Liver (tissue), 9 donors: ENCODE measurements around the gene PXDN. TPM values are rescaled to one million over a fixed set of nuclear protein-coding genes. Genes with fewer than 3 reads are reported as not detected.

Experiments used
- DNase-seq: peaks from one replicate; pipeline ENCODE4 v3.0.0-alpha.2; 2017; ENCODE audit warnings: low spot score
- H3K27ac ChIP-seq, 2 donors: one replicate each; pipeline ENCODE4 v1.7.0; 2013; ENCODE audit warnings: inconsistent platforms in 2 of 2, low read length in 2 of 2, control low read depth in 1 of 2, low read depth in 1 of 2, mild to moderate bottlenecking in 1 of 2
- H3K27me3 ChIP-seq, 4 donors: one replicate each; pipeline versions ENCODE4 v1.6.1 to v1.7.0; 2013; ENCODE audit warnings: low read length in 3 of 4, inconsistent platforms in 1 of 4, mild to moderate bottlenecking in 1 of 4, moderate library complexity in 1 of 4; ENCODE audit not compliant: control insufficient read depth in 4 of 4, insufficient read depth in 4 of 4
- H3K36me3 ChIP-seq, 4 donors: one replicate each; pipeline versions ENCODE4 v1.6.1 to v1.7.0; 2013; ENCODE audit warnings: low read length in 3 of 4, mild to moderate bottlenecking in 3 of 4, low read depth in 1 of 4, moderate library complexity in 1 of 4; ENCODE audit not compliant: control insufficient read depth in 4 of 4, insufficient read depth in 3 of 4
- H3K4me1 ChIP-seq, 4 donors: one replicate each; pipeline versions ENCODE4 v1.6.1 to v1.7.0; 2013; ENCODE audit warnings: low read length in 3 of 4, mild to moderate bottlenecking in 3 of 4, moderate library complexity in 1 of 4; ENCODE audit not compliant: control insufficient read depth in 4 of 4, insufficient read depth in 4 of 4
- H3K4me3 ChIP-seq, 3 donors: one replicate each; pipeline versions ENCODE4 v1.6.1 to v1.7.0; 2013; ENCODE audit warnings: low read length in 3 of 3, control low read depth in 1 of 3, low read depth in 1 of 3, mild to moderate bottlenecking in 1 of 3
- H3K9ac ChIP-seq, 2 donors: one replicate each; pipeline ENCODE4 v1.7.0; 2013; ENCODE audit warnings: low read length in 2 of 2, mild to moderate bottlenecking in 2 of 2, moderate library complexity in 2 of 2, control low read depth in 1 of 2, low read depth in 1 of 2
- H3K9me3 ChIP-seq, 4 donors: one replicate each; pipeline versions ENCODE4 v1.6.1 to v1.7.0; 2013; ENCODE audit warnings: low read length in 3 of 4; ENCODE audit not compliant: control insufficient read depth in 4 of 4
- CTCF ChIP-seq: fragments of 150-350 bp; IDR thresholded peaks from 2 replicates; pipeline ENCODE4 v1.5.1; 2017; ENCODE audit warnings: improper control_type of control experiment, low read depth, low read length; ENCODE audit not compliant: missing input control
- EGR1 ChIP-seq, 2 donors: IDR thresholded peaks; 2 replicates each; pipeline ENCODE4 v1.6.1; 2016 to 2018; ENCODE audit warnings: antibody characterized with exemption in 2 of 2, low read depth in 2 of 2
- FOXA1 ChIP-seq: IDR thresholded peaks from 2 replicates; pipeline ENCODE4 v1.6.1; 2016; ENCODE audit warnings: antibody characterized with exemption
- FOXA2 ChIP-seq: IDR thresholded peaks from 2 replicates; pipeline ENCODE4 v1.6.1; 2016; ENCODE audit warnings: antibody characterized with exemption
- GABPA ChIP-seq, 2 donors: IDR thresholded peaks in 1 of 2; conservative IDR thresholded peaks in 1 of 2; 2 replicates each; pipeline ENCODE4 v1.6.1; 2016; ENCODE audit warnings: antibody characterized with exemption in 2 of 2, mild to moderate bottlenecking in 1 of 2, moderate library complexity in 1 of 2
- HNF4A ChIP-seq, 2 donors: conservative IDR thresholded peaks; 2 replicates each; pipeline ENCODE4 v1.6.1; 2016; ENCODE audit warnings: antibody characterized with exemption in 2 of 2, mild to moderate bottlenecking in 2 of 2
- HNF4G ChIP-seq: IDR thresholded peaks from 2 replicates; pipeline ENCODE4 v1.6.1; 2016; ENCODE audit warnings: antibody characterized with exemption
- JUND ChIP-seq, 2 donors: IDR thresholded peaks; 2 replicates each; pipeline ENCODE4 v1.6.1; 2016; ENCODE audit warnings: antibody characterized with exemption in 2 of 2
- RAD21 ChIP-seq, 2 donors: IDR thresholded peaks; 2 replicates each; pipeline ENCODE4 v1.6.1; 2016; ENCODE audit warnings: antibody characterized with exemption in 2 of 2, mild to moderate bottlenecking in 2 of 2
- RXRA ChIP-seq, 2 donors: IDR thresholded peaks; 2 replicates each; pipeline ENCODE4 v1.6.1; 2017 to 2018; ENCODE audit warnings: antibody characterized with exemption in 2 of 2, mild to moderate bottlenecking in 1 of 2
- TAF1 ChIP-seq: conservative IDR thresholded peaks from 2 replicates; pipeline ENCODE4 v1.6.1; 2016; ENCODE audit warnings: antibody characterized with exemption, mild to moderate bottlenecking
- WGBS: extraction: QIAGEN DNeasy Blood & Tissue Kit; methylation state at CpG from one replicate; pipeline ENCODE4 v1.1.7; 2013; 5-methylcytosine and 5-hydroxymethylcytosine counted together
- polyA plus RNA-seq, 2 donors: library from polyadenylated mRNA; stranded (reverse) in 1 of 2; unstranded in 1 of 2; fragments of 200-250 nt in 1 of 2; fragments of >200 nt in 1 of 2; fragmentation: Nextera tagmentation in 1 of 2; extraction: Ambion mirVana in 1 of 2; gene quantifications; one replicate each; pipeline versions ENCODE4 v1.2.1 to v1.2.3, GENCODE V29; 2013 to 2015
- total RNA-seq, 2 donors: library from RNA; depleted of rRNA; stranded (reverse); fragments of >200 nt; gene quantifications; one replicate each; pipeline ENCODE4 v1.2.3, GENCODE V29; 2014
- TF ChIP-seq, protein P1 (sequence below): IDR thresholded peaks from 2 replicates; pipeline ENCODE4 v1.6.1; 2016; ENCODE audit warnings: antibody characterized with exemption
- TF ChIP-seq, protein P2 (sequence below): IDR thresholded peaks from 2 replicates; pipeline ENCODE4 v1.6.1; 2016; ENCODE audit warnings: antibody characterized with exemption
- TF ChIP-seq, protein P3 (sequence below): IDR thresholded peaks from 2 replicates; pipeline ENCODE4 v1.6.1; 2016; ENCODE audit warnings: antibody characterized with exemption
- TF ChIP-seq, protein P4 (sequence below): IDR thresholded peaks from 2 replicates; pipeline ENCODE4 v1.6.1; 2016; ENCODE audit warnings: antibody characterized with exemption, mild to moderate bottlenecking
- donor health status: healthy.
- donor health status: healthy.
- donor health status: healthy.
- donor health status: healthy.
- donor health status: healthy.

PXDN gene
- total and polyA plus RNA-seq, 4 donors = 4.2 to 21.5 (median 16.9) TPM

- Histone ChIP-seq H3K4me1 (no peaks in the 10 kb centered on the region), H3K36me3 (no peaks in the 10 kb centered on the region), H3K9me3 (no peaks in the 10 kb centered on the region), H3K9ac (no peak overlapping the region), H3K4me3 (no peak overlapping the region), H3K27me3 (peaks cover 0 to 9% (median 2%) of the 10 kb centered on the region in 4 donors), H3K27ac (no peak overlapping the region)
- WGBS = 70% methylated on average over 10 of the region's 10 CpGs
- no peak for DNase-seq
- TF ChIP-seq HNF4A (conservative IDR thresholded peaks at IDR 0.05) = no peak
- TF ChIP-seq, protein P1, sequence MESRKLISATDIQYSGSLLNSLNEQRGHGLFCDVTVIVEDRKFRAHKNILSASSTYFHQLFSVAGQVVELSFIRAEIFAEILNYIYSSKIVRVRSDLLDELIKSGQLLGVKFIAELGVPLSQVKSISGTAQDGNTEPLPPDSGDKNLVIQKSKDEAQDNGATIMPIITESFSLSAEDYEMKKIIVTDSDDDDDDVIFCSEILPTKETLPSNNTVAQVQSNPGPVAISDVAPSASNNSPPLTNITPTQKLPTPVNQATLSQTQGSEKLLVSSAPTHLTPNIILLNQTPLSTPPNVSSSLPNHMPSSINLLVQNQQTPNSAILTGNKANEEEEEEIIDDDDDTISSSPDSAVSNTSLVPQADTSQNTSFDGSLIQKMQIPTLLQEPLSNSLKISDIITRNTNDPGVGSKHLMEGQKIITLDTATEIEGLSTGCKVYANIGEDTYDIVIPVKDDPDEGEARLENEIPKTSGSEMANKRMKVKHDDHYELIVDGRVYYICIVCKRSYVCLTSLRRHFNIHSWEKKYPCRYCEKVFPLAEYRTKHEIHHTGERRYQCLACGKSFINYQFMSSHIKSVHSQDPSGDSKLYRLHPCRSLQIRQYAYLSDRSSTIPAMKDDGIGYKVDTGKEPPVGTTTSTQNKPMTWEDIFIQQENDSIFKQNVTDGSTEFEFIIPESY = no peak
- TF ChIP-seq HNF4G = no peak
- no peak for TF ChIP-seq TAF1
- no peak for TF ChIP-seq FOXA1
- no peak for TF ChIP-seq JUND (IDR thresholded peaks at IDR 0.05)
- no peak for TF ChIP-seq GABPA (IDR thresholded peaks at IDR 0.05 in 1 of 2, conservative IDR thresholded peaks at IDR 0.05 in 1 of 2)
- no peak for TF ChIP-seq EGR1 (IDR thresholded peaks at IDR 0.05; ENCODE audit: low read depth in 2 of 2)
- TF ChIP-seq, protein P2, sequence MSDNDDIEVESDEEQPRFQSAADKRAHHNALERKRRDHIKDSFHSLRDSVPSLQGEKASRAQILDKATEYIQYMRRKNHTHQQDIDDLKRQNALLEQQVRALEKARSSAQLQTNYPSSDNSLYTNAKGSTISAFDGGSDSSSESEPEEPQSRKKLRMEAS = no peak
- no peak for TF ChIP-seq FOXA2
Observed at GRCh38 chr2:1787755-1788477, 43.6 kb upstream of the PXDN start.

GRCh38 chr2:1784986-1785617 lies 40.8 kb upstream of the PXDN start:
- peaks cover 0 to 13% (median under 1%) of the 10 kb centered on the region in 4 donors for H3K27me3 ChIP-seq
- H3K9me3 ChIP-seq = no peaks in the 10 kb centered on the region
- no peak overlapping the region for H3K27ac ChIP-seq
- DNase-seq = no peak
- WGBS = 89% methylated on average over 19 of the region's 19 CpGs
- H3K4me1 ChIP-seq = no peaks in the 10 kb centered on the region
- H3K4me3 ChIP-seq = no peak overlapping the region
- TF ChIP-seq FOXA1 (no peak), RXRA (IDR thresholded peaks at IDR 0.05) (no peak), EGR1 (IDR thresholded peaks at IDR 0.05; ENCODE audit: low read depth in 2 of 2) (no peak)
- TF ChIP-seq, protein P3, sequence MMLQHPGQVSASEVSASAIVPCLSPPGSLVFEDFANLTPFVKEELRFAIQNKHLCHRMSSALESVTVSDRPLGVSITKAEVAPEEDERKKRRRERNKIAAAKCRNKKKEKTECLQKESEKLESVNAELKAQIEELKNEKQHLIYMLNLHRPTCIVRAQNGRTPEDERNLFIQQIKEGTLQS = no peak
- no peaks in the 10 kb centered on the region for H3K36me3 ChIP-seq
- no peak overlapping the region for H3K9ac ChIP-seq

DNA sequence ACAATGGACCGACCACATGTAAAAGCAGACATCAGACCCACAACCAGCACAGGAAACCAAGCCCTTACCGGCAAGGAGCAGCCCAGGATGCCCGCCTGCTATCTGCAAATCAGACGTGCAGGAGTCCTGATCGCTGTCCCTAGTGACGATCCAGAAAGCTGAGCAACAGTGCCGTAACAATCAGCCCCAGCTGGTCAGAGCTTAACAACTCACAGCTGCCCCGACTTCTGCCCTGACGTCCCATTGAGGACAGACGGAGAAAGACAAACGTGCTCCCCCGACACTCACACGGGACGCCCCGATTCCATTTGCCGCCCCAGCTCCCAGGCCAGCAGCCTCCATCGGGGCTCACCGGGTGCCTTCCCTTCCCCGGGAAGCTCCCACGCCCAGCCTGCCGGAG lies 39.8 kb upstream of the PXDN start:
- no peak for DNase-seq
- Histone ChIP-seq H3K36me3 (no peaks in the 10 kb centered on the region), H3K4me1 (no peaks in the 10 kb centered on the region), H3K9ac (no peak overlapping the region), H3K27me3 (peaks cover 0 to 13% (median 0%) of the 10 kb centered on the region in 4 donors), H3K27ac (no peak overlapping the region), H3K4me3 (no peak overlapping the region), H3K9me3 (no peaks in the 10 kb centered on the region)
- WGBS = 54% methylated on average over 21 of the region's 21 CpGs
- TF ChIP-seq, protein P3 = no peak
- no peak for TF ChIP-seq RXRA (IDR thresholded peaks at IDR 0.05)
- no peak for TF ChIP-seq HNF4G
- TF ChIP-seq, protein P4, sequence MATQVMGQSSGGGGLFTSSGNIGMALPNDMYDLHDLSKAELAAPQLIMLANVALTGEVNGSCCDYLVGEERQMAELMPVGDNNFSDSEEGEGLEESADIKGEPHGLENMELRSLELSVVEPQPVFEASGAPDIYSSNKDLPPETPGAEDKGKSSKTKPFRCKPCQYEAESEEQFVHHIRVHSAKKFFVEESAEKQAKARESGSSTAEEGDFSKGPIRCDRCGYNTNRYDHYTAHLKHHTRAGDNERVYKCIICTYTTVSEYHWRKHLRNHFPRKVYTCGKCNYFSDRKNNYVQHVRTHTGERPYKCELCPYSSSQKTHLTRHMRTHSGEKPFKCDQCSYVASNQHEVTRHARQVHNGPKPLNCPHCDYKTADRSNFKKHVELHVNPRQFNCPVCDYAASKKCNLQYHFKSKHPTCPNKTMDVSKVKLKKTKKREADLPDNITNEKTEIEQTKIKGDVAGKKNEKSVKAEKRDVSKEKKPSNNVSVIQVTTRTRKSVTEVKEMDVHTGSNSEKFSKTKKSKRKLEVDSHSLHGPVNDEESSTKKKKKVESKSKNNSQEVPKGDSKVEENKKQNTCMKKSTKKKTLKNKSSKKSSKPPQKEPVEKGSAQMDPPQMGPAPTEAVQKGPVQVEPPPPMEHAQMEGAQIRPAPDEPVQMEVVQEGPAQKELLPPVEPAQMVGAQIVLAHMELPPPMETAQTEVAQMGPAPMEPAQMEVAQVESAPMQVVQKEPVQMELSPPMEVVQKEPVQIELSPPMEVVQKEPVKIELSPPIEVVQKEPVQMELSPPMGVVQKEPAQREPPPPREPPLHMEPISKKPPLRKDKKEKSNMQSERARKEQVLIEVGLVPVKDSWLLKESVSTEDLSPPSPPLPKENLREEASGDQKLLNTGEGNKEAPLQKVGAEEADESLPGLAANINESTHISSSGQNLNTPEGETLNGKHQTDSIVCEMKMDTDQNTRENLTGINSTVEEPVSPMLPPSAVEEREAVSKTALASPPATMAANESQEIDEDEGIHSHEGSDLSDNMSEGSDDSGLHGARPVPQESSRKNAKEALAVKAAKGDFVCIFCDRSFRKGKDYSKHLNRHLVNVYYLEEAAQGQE = no peak
- no peak for TF ChIP-seq JUND (IDR thresholded peaks at IDR 0.05)
- TF ChIP-seq, protein P2 = no peak
- TF ChIP-seq HNF4A (conservative IDR thresholded peaks at IDR 0.05) = no peak
- TF ChIP-seq EGR1 (IDR thresholded peaks at IDR 0.05; ENCODE audit: low read depth in 2 of 2) = no peak
- no peak for TF ChIP-seq CTCF
- TF ChIP-seq TAF1 = no peak
- no peak for TF ChIP-seq RAD21 (IDR thresholded peaks at IDR 0.05)
